GM19240 (cell line): Measurements from ENCODE around the gene ME3.
"Not testable (repeated sequence)": the region's sequence is repeated elsewhere in the genome, so short reads cannot be mapped to it uniquely, and the experiment has no call there.

ENCODE experiments used
- DNase-seq: peaks from one replicate; pipeline ENCODE4 v3.0.0; 2011; ENCODE audit warnings: low spot score; ENCODE audit not compliant: insufficient read length

ME3 gene

GRCh38 chr11:86664930-86665329 is 7.5 kb downstream of the ME3 start:
- no peak for DNase-seq

DNA sequence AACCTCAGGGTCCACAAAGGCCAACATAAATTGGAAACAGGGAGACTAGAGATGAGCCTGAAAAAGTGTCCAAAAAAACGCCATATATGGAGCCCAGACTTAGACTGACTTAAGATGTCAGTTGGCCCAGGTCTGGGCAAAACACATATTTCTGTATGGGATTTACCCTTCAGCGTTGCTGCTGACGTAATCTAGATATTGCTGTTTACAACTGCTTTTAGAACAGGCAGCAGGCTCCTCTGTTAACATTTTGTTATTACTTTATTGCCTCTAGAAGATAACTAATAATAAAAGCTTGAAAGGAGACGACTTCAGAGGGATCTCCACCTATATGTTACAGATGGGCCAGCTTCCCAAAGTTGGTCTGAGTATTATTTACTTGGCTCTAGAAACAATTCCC is 8.7 kb downstream of the ME3 start:
- no peak for DNase-seq

DNA sequence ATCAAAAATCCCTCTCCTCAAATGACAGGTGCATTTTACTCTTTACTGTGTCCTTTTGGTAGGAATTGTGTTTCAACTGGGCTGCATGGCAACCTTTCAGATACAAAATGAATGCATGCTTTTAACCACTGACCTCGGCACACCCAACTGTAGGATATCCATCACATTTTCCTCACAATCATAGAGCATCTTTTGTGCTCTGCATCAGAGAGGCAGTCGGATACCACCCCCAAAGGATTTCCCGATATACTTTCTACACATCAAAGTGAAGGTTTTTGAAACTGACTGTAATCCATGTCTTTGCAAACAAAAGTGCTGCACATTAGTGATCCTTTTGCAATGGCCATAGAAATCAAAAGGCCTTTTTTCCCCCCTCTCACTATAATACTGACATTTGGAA is 9.1 kb downstream of the ME3 start:
- no peak for DNase-seq

GRCh38 chr11:86660736-86661135 is 11.7 kb downstream of the ME3 start:
- DNase-seq: no peak

- DNase-seq: no peak
Measured at GRCh38 chr11:86660088-86660487, 12.3 kb downstream of the ME3 start.

- DNase-seq: no peak
Measured at GRCh38 chr11:86658534-86658933, 13.9 kb downstream of the ME3 start.

DNA sequence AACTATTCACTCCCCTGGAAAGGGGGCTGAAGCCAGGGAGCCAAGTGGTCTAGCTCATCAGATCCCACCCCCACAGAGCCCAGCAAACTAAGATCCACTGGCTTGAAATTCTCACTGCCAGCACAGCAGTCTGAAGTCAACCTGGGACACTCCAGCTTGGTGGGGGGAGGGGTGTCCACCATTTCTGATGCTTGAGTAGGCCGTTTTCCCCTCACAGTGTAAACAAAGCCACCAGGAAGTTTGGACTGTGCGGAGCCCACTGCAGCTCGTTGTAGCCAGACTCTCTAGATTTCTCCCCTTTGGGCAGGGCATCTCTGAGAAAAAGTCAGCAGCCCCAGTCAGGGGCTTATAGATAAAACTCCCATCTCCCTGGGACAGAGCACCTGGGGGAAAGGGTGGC is 27.2 kb downstream of the ME3 start:
- DNase-seq: not testable (repeated sequence)

DNA sequence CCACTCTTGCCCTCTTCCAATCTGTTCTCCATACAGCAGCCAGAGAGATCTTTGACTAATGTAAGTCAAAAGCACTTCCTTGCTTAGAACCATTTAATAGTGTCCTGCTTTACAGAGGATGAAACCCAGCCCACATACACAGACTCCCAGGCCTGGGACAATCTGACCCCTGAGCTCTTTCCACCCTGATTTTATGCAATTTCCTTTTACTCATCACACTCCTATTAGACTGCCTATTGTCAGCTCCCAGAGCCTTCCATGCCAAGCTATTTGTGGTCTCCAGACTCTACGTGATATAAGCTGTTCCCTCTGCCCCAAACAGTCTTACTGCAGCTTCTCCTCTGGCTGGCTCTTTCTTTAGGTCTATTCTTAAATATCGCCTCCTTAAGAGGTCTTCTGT is 28.1 kb downstream of the ME3 start:
- DNase-seq: no peak

DNA sequence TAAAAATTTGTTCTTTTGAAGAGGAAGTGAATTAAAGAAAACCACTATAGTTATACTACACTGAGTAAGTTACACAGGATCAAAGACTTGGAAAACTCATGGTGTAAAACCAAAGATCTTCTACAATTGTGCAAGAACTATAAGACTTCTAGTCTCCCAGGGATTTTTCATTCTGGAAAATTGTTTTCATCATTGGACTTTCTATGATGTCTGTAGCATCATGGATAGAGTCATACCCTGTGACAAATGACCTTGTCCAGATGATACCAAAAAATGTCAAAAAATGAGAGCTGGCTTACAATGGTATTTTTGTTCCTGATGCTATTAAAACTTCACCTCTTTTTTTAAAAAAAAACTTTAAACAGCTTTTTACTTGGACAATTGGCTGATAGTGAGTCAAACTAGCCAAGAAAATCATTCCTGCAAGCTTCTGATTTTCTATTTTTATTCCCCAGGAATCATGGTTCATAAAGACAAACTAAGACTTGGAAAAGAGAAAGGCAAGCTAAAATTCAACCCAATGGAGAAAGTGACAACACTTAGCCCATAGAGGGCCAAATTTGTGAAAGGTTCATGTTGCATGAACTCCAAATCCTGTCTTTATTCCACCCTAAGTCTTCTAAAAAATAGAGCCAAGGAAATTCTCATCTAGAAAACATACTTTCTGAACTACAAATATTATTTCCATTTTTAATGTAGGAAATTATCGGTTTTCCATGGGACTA is 30.7 kb downstream of the ME3 start:
- DNase-seq: no peak

GRCh38 chr11:86639137-86639536 is 33.3 kb downstream of the ME3 start:
- DNase-seq: no peak

DNA sequence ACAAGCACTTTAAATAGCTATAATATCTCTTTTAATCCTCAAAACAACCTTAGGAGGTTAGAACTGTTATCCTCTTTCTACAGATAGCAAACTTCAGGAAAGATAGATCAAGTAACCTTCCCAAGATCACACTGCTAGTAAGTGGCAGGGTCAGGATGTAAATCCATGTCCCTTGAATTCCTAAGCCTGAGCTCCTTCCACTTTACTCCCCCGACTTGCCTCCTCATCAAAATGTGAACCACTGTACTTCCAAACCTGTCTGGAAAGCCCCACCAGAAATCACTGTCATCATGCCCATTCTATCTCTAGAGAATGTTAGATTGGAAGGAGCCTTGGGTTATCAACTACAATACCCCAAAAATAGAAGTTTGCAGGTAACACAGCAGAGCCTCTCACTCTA is 33.7 kb downstream of the ME3 start:
- DNase-seq: no peak

- no peak for DNase-seq
Measured at GRCh38 chr11:86637988-86638387, 34.4 kb downstream of the ME3 start.

GRCh38 chr11:86636275-86636674 is 36.1 kb downstream of the ME3 start:
- DNase-seq: no peak

DNA sequence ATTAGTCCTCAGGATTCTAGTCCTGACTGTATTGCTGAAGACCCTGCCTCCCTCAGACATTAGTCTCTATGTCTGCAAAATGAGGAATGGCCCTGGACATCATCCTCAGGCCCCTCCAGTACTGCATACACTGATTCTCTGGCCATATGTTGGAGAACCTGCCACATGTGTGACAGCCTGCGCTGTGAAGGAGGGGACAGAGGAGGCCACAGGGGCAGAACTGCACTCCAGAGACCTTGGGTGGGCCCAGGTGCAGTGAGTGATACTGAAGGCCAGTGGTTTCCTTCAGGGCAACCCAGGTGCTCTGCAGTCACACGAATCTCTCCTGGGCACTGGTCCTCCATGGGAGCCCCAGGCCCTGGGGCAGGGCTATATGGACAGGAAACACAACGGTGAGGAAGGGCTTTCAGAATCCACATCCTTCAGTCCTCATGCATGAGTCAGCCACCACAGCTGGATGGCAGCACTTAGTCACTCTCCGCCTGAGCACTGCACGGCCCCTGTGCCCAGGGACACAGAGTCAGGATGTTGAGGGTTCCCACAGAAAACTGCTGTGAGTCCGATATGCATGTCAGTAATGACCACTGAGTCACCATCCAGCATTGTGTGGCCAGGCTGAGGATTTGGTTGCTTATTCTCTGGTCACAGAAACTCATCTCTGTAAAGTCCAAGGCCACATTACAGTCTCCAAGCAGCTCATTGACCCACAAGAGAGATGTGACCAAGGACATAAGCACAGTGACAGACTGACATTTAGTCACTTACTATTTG is 39.7 kb downstream of the ME3 start:
- DNase-seq: no peak

GRCh38 chr11:86630229-86630981 is 42.0 kb downstream of the ME3 start:
- DNase-seq: no peak

GRCh38 chr11:86629045-86629706 is 43.2 kb downstream of the ME3 start:
- no peak for DNase-seq

DNA sequence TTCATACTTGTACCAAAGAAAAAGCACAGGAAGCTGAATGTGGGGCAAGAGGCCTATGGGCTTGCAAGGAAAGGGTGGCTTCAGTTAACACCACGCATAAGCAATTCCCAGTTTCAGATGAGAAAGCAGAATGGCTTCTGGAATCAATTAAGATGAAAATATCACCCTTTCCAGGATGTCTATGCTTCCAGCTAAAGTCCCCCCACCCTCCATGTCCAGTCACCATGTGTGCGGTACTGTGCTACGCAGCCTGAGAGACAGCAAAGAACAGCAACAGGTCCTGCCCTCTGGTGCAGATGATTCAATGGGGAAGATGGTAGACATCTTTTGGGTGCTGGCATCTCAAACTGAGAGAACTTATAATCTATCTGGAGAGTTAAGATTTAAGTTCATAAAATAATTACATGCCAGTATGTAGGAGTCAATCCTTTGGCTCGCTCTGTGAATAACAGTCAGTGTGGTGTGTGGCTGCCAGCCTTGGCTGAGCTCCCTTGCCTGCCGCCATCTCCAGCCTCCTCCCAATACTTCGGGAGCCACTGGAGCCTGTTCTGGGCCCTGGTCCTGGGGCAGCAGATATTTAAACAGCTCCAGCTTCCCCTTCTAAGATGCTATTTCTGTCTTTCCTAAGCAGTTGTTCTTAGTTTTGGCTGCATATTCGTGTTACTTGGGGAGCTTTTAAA is 44.5 kb downstream of the ME3 start:
- DNase-seq: no peak

DNA sequence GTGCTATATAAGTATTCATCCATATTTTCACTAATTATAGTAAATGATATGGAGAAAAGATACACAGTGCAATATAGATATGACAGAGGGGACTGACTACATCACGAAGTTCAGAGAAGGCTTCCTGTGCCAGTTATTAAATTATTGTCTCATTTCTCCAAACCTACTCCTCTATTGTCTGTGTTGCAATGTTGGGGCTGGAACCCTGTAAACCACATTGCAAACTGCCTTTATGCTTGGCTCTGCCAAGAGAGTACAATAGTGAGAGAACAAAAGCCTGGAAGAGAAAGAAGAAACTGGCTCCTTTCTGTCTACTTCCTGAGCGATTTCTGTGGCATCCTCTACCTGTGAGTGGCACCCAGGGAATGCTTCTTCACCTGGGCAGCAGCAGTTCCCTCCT is 46.4 kb downstream of the ME3 start:
- no peak for DNase-seq

DNA sequence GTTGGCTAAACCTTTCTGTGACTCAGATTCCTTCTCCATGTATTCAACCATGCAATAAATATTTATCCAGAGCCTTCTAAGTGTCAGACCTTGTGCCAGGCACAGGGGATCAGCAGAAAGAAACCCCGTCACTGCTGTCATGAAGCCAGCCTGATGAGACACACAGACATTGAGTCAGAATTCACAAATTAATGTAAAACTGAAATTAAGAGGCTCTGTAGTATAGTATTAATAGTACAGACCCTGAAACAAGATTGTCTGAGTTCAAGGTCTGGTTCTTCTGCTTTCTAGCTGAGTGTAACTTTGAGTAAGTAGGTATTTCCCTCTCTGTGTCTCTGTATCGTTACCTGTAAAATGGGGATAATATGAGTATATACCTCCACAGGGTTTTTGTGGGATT is 46.9 kb downstream of the ME3 start:
- no peak for DNase-seq

DNA sequence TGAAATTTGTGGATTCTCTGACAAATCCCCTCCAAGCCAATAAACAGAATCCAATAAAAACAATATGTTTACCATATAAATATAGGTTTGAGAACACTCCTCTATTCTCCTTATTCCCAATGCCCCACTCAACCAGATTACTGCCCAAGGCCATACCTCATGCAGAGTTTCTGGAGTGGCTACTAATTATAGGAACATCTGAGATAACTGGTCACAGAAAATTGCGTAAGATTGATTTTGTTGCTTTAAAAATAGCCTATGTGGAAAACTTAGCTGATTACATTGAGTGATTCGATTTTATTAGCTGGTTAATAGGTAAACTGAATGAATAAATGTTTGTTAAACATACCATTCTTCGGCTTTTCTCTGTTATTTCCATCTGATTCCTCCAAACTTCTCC is 48.0 kb downstream of the ME3 start:
- no peak for DNase-seq

DNA sequence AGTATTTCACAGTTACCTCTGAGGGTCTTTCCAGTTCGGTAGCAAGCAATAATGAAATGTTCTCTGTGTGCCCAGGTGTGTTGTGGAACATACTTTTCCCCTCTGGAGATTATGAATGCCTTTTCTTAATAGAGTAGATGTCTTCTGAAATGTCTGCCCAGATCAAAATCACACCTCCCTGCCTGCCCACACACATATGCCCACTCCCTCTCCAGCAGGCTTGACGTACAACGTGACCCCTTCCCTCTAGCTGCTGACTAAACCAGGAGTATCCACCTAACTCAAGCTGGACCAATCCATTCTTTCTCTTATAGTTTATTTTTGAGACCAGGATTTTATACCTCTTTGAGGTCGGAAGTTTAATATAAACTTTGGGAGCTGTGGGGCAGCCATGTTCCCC is 48.7 kb downstream of the ME3 start:
- no peak for DNase-seq
